Fibroblast of lung (primary cell): ENCODE results near the gene C17orf67. TPM values are rescaled to one million over a fixed set of nuclear protein-coding genes. Genes with fewer than 3 reads are reported as not detected.

Experiments
- DNase-seq, 2 donors: peaks; one replicate each; pipeline versions ENCODE4 v3.0.0 to v3.0.0-alpha.2; 2010; ENCODE audit warnings: low read depth in 2 of 2
- H2AFZ ChIP-seq: 2 replicates; pipeline ENCODE4 v1.5.1; 2012; ENCODE audit warnings: low read length, control low read depth, inconsistent platforms
- H3K27ac ChIP-seq: 2 replicates; pipeline ENCODE4 v1.5.1; 2011; ENCODE audit warnings: low read length, control low read depth; ENCODE audit not compliant: insufficient read depth
- H3K27me3 ChIP-seq: 2 replicates; pipeline ENCODE4 v1.5.1; 2011; ENCODE audit warnings: mild to moderate bottlenecking, low read length; ENCODE audit not compliant: control insufficient read depth, insufficient read depth
- H3K36me3 ChIP-seq: 2 replicates; pipeline ENCODE4 v1.5.1; 2011; ENCODE audit warnings: low read length; ENCODE audit not compliant: control insufficient read depth, insufficient read depth
- H3K4me1 ChIP-seq: 2 replicates; pipeline ENCODE4 v1.5.1; 2011; ENCODE audit warnings: low read length; ENCODE audit not compliant: control insufficient read depth, insufficient read depth; ENCODE audit errors: extremely low read depth
- H3K4me2 ChIP-seq: 2 replicates; pipeline ENCODE4 v1.5.1; 2011; ENCODE audit warnings: low read length, control low read depth; ENCODE audit not compliant: insufficient read depth; ENCODE audit errors: extremely low read depth
- H3K4me3 ChIP-seq, 4 experiments: fragments of 200-600 bp in 1 of 4; sonication (generic) in 1 of 4; replicated peaks in 1 of 4; 2 replicates each; pipeline ENCODE4 v1.5.1; 2011 to 2016; ENCODE audit warnings: low read length in 4 of 4, low read depth in 3 of 4, mild to moderate bottlenecking in 3 of 4, control low read depth in 2 of 4, inconsistent platforms in 1 of 4, mixed read lengths in 1 of 4; ENCODE audit not compliant: insufficient read depth in 1 of 4; ENCODE audit errors: control extremely low read depth in 1 of 4
- H3K79me2 ChIP-seq: 2 replicates; pipeline ENCODE4 v1.5.1; 2012; ENCODE audit warnings: mild to moderate bottlenecking, low read length, inconsistent platforms; ENCODE audit not compliant: control insufficient read depth, insufficient read depth
- H3K9ac ChIP-seq: 2 replicates; pipeline ENCODE4 v1.5.1; 2011; ENCODE audit warnings: mild to moderate bottlenecking, low read length, control low read depth; ENCODE audit not compliant: insufficient read depth
- H3K9me3 ChIP-seq: 2 replicates; pipeline ENCODE4 v1.5.1; 2012; ENCODE audit warnings: low read depth, low read length; ENCODE audit not compliant: control insufficient read depth, insufficient read depth
- H4K20me1 ChIP-seq: 2 replicates; pipeline ENCODE4 v1.5.1; 2011; ENCODE audit warnings: low read length; ENCODE audit not compliant: control insufficient read depth, insufficient read depth; ENCODE audit errors: extremely low read depth
- EZH2 ChIP-seq: IDR thresholded peaks from 2 replicates; pipeline ENCODE4 v1.5.1; 2012; ENCODE audit warnings: low read length, control low read depth, mild to moderate bottlenecking; ENCODE audit errors: missing control alignments
- polyA plus RNA-seq, 2 donors: library from polyadenylated mRNA; depleted of rRNA in 1 of 2; stranded (reverse) in 1 of 2; unstranded in 1 of 2; fragments of >200 nt; gene quantifications; 2 replicates each; pipeline ENCODE4 v1.2.1, GENCODE V29; 2011 to 2012; ENCODE audit warnings: missing spikeins in 1 of 2
- total RNA-seq: library from RNA; depleted of rRNA; stranded (reverse); fragments of >200 nt; gene quantifications from 2 replicates; pipeline ENCODE4 v1.2.1, GENCODE V29; 2014
- TF ChIP-seq, protein P1 (sequence below), 2 donors: IDR thresholded peaks in 1 of 2; conservative IDR thresholded peaks in 1 of 2; 1 replicate in 1 of 2; 2 replicates in 1 of 2; pipeline ENCODE4 v1.5.1; 2011 to 2012; ENCODE audit warnings: low read length in 2 of 2, control low read depth in 1 of 2, inconsistent platforms in 1 of 2, low read depth in 1 of 2, mild to moderate bottlenecking in 1 of 2

Gene C17orf67
- total and polyA plus RNA-seq, 2 donors (not counting 1 experiment from before 2014, with no cell fraction given) = 0.45 to 1.7 TPM

DNA sequence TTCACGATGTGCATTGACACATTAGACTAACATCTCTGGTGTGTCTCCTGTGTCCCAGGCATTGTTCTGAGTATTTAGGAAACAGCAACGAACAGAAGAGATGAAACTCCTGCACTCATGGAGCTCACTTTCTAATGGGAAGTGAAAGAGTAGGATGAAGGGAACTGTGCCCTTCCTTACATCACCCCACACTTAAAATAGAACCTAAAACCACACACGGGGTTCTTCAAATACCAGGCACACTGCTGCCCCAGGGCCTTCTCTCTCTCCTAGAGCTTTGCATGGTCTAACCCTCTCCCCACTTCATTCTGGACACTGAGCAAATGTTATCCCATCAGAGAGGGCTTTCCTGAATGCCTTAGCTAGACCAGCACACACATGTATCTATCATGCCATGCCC lies 46.4 kb upstream of the C17orf67 start:
- H3K27ac ChIP-seq = no peak overlapping the region
- no peak for DNase-seq
- no peaks in the 10 kb centered on the region for H4K20me1 ChIP-seq
- no peak overlapping the region for H2AFZ ChIP-seq
- no peaks in the 10 kb centered on the region for H3K4me1 ChIP-seq
- H3K9me3 ChIP-seq = no peaks in the 10 kb centered on the region
- H3K27me3 ChIP-seq = no peaks in the 10 kb centered on the region
- H3K4me2 ChIP-seq = no peak overlapping the region
- no peaks in the 10 kb centered on the region for H3K36me3 ChIP-seq
- TF ChIP-seq EZH2 = no peak
- TF ChIP-seq, protein P1, sequence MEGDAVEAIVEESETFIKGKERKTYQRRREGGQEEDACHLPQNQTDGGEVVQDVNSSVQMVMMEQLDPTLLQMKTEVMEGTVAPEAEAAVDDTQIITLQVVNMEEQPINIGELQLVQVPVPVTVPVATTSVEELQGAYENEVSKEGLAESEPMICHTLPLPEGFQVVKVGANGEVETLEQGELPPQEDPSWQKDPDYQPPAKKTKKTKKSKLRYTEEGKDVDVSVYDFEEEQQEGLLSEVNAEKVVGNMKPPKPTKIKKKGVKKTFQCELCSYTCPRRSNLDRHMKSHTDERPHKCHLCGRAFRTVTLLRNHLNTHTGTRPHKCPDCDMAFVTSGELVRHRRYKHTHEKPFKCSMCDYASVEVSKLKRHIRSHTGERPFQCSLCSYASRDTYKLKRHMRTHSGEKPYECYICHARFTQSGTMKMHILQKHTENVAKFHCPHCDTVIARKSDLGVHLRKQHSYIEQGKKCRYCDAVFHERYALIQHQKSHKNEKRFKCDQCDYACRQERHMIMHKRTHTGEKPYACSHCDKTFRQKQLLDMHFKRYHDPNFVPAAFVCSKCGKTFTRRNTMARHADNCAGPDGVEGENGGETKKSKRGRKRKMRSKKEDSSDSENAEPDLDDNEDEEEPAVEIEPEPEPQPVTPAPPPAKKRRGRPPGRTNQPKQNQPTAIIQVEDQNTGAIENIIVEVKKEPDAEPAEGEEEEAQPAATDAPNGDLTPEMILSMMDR (conservative IDR thresholded peaks at IDR 0.05 in 1 of 2, IDR thresholded peaks at IDR 0.05 in 1 of 2; ENCODE audit: low read depth in 1 of 2, low read length in 2 of 2) = no peak
- H3K79me2 ChIP-seq = no peaks in the 10 kb centered on the region
- H3K9ac ChIP-seq = no peak overlapping the region
- H3K4me3 ChIP-seq = no peak overlapping the region

GRCh38 chr17:56879280-56879679 lies 45.6 kb upstream of the C17orf67 start:
- H3K79me2 ChIP-seq = no peaks in the 10 kb centered on the region
- H3K4me3 ChIP-seq = no peak overlapping the region
- H3K27me3 ChIP-seq = no peaks in the 10 kb centered on the region
- no peak overlapping the region for H2AFZ ChIP-seq
- no peaks in the 10 kb centered on the region for H3K4me1 ChIP-seq
- H3K36me3 ChIP-seq = no peaks in the 10 kb centered on the region
- TF ChIP-seq, protein P1 (conservative IDR thresholded peaks at IDR 0.05 in 1 of 2, IDR thresholded peaks at IDR 0.05 in 1 of 2; ENCODE audit: low read depth in 1 of 2, low read length in 2 of 2) = no peak
- TF ChIP-seq EZH2 = no peak
- H3K27ac ChIP-seq = no peak overlapping the region
- no peaks in the 10 kb centered on the region for H4K20me1 ChIP-seq
- H3K9ac ChIP-seq = no peak overlapping the region
- no peak for DNase-seq
- H3K4me2 ChIP-seq = no peak overlapping the region
- no peaks in the 10 kb centered on the region for H3K9me3 ChIP-seq

DNA sequence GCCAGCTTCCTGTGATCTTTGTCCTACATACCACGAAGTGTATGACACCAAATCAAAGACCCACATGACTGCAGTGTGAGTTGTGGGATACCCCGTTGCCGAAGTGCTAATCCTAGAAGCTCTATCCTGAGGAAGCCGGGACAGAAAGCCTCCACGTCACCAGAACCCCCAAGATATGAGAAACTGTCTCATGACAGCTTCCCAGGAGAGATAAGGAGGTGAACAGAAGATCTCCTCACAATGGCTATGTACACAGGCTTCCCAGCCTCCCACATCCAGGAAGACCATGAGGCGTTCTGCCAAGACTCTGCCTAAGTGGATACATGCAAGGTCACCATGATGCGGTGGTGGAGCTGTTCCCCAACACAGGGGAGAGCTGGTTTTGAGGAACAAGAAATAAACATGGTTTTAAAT lies 43.1 kb upstream of the C17orf67 start:
- Histone ChIP-seq H3K27me3 (no peaks in the 10 kb centered on the region), H4K20me1 (no peaks in the 10 kb centered on the region), H3K27ac (no peak overlapping the region), H2AFZ (no peak overlapping the region), H3K9me3 (no peaks in the 10 kb centered on the region), H3K4me2 (no peak overlapping the region), H3K9ac (no peak overlapping the region), H3K79me2 (no peaks in the 10 kb centered on the region), H3K4me1 (no peaks in the 10 kb centered on the region), H3K4me3 (no peak overlapping the region), H3K36me3 (no peaks in the 10 kb centered on the region)
- TF ChIP-seq EZH2 = no peak
- TF ChIP-seq, protein P1 (conservative IDR thresholded peaks at IDR 0.05 in 1 of 2, IDR thresholded peaks at IDR 0.05 in 1 of 2; ENCODE audit: low read depth in 1 of 2, low read length in 2 of 2) = no peak
- no peak for DNase-seq
